Liver (tissue), 9 donors: ENCODE measurements around the gene NFIA. TPM values are rescaled to one million over a fixed set of nuclear protein-coding genes. Genes with fewer than 3 reads are reported as not detected.

ENCODE experiments used
- DNase-seq: peaks from one replicate; pipeline ENCODE4 v3.0.0-alpha.2; 2017; ENCODE audit warnings: low spot score
- H3K27ac ChIP-seq, 2 donors: one replicate each; pipeline ENCODE4 v1.7.0; 2013; ENCODE audit warnings: inconsistent platforms in 2 of 2, low read length in 2 of 2, control low read depth in 1 of 2, low read depth in 1 of 2, mild to moderate bottlenecking in 1 of 2
- H3K27me3 ChIP-seq, 4 donors: one replicate each; pipeline versions ENCODE4 v1.6.1 to v1.7.0; 2013; ENCODE audit warnings: low read length in 3 of 4, inconsistent platforms in 1 of 4, mild to moderate bottlenecking in 1 of 4, moderate library complexity in 1 of 4; ENCODE audit not compliant: control insufficient read depth in 4 of 4, insufficient read depth in 4 of 4
- H3K36me3 ChIP-seq, 4 donors: one replicate each; pipeline versions ENCODE4 v1.6.1 to v1.7.0; 2013; ENCODE audit warnings: low read length in 3 of 4, mild to moderate bottlenecking in 3 of 4, low read depth in 1 of 4, moderate library complexity in 1 of 4; ENCODE audit not compliant: control insufficient read depth in 4 of 4, insufficient read depth in 3 of 4
- H3K4me1 ChIP-seq, 4 donors: one replicate each; pipeline versions ENCODE4 v1.6.1 to v1.7.0; 2013; ENCODE audit warnings: low read length in 3 of 4, mild to moderate bottlenecking in 3 of 4, moderate library complexity in 1 of 4; ENCODE audit not compliant: control insufficient read depth in 4 of 4, insufficient read depth in 4 of 4
- H3K4me3 ChIP-seq, 3 donors: one replicate each; pipeline versions ENCODE4 v1.6.1 to v1.7.0; 2013; ENCODE audit warnings: low read length in 3 of 3, control low read depth in 1 of 3, low read depth in 1 of 3, mild to moderate bottlenecking in 1 of 3
- H3K9ac ChIP-seq, 2 donors: one replicate each; pipeline ENCODE4 v1.7.0; 2013; ENCODE audit warnings: low read length in 2 of 2, mild to moderate bottlenecking in 2 of 2, moderate library complexity in 2 of 2, control low read depth in 1 of 2, low read depth in 1 of 2
- H3K9me3 ChIP-seq, 4 donors: one replicate each; pipeline versions ENCODE4 v1.6.1 to v1.7.0; 2013; ENCODE audit warnings: low read length in 3 of 4; ENCODE audit not compliant: control insufficient read depth in 4 of 4
- ATF3 ChIP-seq: IDR thresholded peaks from 2 replicates; pipeline ENCODE4 v1.6.1; 2016; ENCODE audit warnings: antibody characterized with exemption
- CTCF ChIP-seq: fragments of 150-350 bp; IDR thresholded peaks from 2 replicates; pipeline ENCODE4 v1.5.1; 2017; ENCODE audit warnings: improper control_type of control experiment, low read depth, low read length; ENCODE audit not compliant: missing input control
- EGR1 ChIP-seq, 2 donors: IDR thresholded peaks; 2 replicates each; pipeline ENCODE4 v1.6.1; 2016 to 2018; ENCODE audit warnings: antibody characterized with exemption in 2 of 2, low read depth in 2 of 2
- FOXA1 ChIP-seq: IDR thresholded peaks from 2 replicates; pipeline ENCODE4 v1.6.1; 2016; ENCODE audit warnings: antibody characterized with exemption
- FOXA2 ChIP-seq: IDR thresholded peaks from 2 replicates; pipeline ENCODE4 v1.6.1; 2016; ENCODE audit warnings: antibody characterized with exemption
- GABPA ChIP-seq, 2 donors: IDR thresholded peaks in 1 of 2; conservative IDR thresholded peaks in 1 of 2; 2 replicates each; pipeline ENCODE4 v1.6.1; 2016; ENCODE audit warnings: antibody characterized with exemption in 2 of 2, mild to moderate bottlenecking in 1 of 2, moderate library complexity in 1 of 2
- HNF4A ChIP-seq, 2 donors: conservative IDR thresholded peaks; 2 replicates each; pipeline ENCODE4 v1.6.1; 2016; ENCODE audit warnings: antibody characterized with exemption in 2 of 2, mild to moderate bottlenecking in 2 of 2
- HNF4G ChIP-seq: IDR thresholded peaks from 2 replicates; pipeline ENCODE4 v1.6.1; 2016; ENCODE audit warnings: antibody characterized with exemption
- JUND ChIP-seq, 2 donors: IDR thresholded peaks; 2 replicates each; pipeline ENCODE4 v1.6.1; 2016; ENCODE audit warnings: antibody characterized with exemption in 2 of 2
- MAX ChIP-seq: IDR thresholded peaks from 2 replicates; pipeline ENCODE4 v1.6.1; 2016; ENCODE audit warnings: antibody characterized with exemption
- NR2F2 ChIP-seq: IDR thresholded peaks from 2 replicates; pipeline ENCODE4 v1.6.1; 2016; ENCODE audit warnings: antibody characterized with exemption
- RAD21 ChIP-seq, 2 donors: IDR thresholded peaks; 2 replicates each; pipeline ENCODE4 v1.6.1; 2016; ENCODE audit warnings: antibody characterized with exemption in 2 of 2, mild to moderate bottlenecking in 2 of 2
- RXRA ChIP-seq, 2 donors: IDR thresholded peaks; 2 replicates each; pipeline ENCODE4 v1.6.1; 2017 to 2018; ENCODE audit warnings: antibody characterized with exemption in 2 of 2, mild to moderate bottlenecking in 1 of 2
- SP1 ChIP-seq: IDR thresholded peaks from 2 replicates; pipeline ENCODE4 v1.6.1; 2018; ENCODE audit warnings: antibody characterized with exemption, mild to moderate bottlenecking
- TAF1 ChIP-seq: conservative IDR thresholded peaks from 2 replicates; pipeline ENCODE4 v1.6.1; 2016; ENCODE audit warnings: antibody characterized with exemption, mild to moderate bottlenecking
- YY1 ChIP-seq: IDR thresholded peaks from 2 replicates; pipeline ENCODE4 v1.6.1; 2016; ENCODE audit warnings: antibody characterized with exemption, mild to moderate bottlenecking
- WGBS: extraction: QIAGEN DNeasy Blood & Tissue Kit; methylation state at CpG from one replicate; pipeline ENCODE4 v1.1.7; 2013; 5-methylcytosine and 5-hydroxymethylcytosine counted together
- polyA plus RNA-seq, 2 donors: library from polyadenylated mRNA; stranded (reverse) in 1 of 2; unstranded in 1 of 2; fragments of 200-250 nt in 1 of 2; fragments of >200 nt in 1 of 2; fragmentation: Nextera tagmentation in 1 of 2; extraction: Ambion mirVana in 1 of 2; gene quantifications; one replicate each; pipeline versions ENCODE4 v1.2.1 to v1.2.3, GENCODE V29; 2013 to 2015
- total RNA-seq, 2 donors: library from RNA; depleted of rRNA; stranded (reverse); fragments of >200 nt; gene quantifications; one replicate each; pipeline ENCODE4 v1.2.3, GENCODE V29; 2014
- donor health status: healthy.
- donor health status: healthy.
- donor health status: healthy.
- donor health status: healthy.
- donor health status: healthy.

Gene NFIA
- total and polyA plus RNA-seq, 4 donors = 6.8 to 53.7 (median 22.2) TPM

- H3K9me3 ChIP-seq = no peaks in the 10 kb centered on the region
- H3K36me3 ChIP-seq = peaks cover 2 to 12% (median 5%) of the 10 kb centered on the region in 4 donors
- no peak for DNase-seq
- no peak overlapping the region for H3K9ac ChIP-seq
- TF ChIP-seq EGR1 (IDR thresholded peaks at IDR 0.05; ENCODE audit: low read depth in 2 of 2) (no peak), HNF4G (no peak), MAX (no peak), JUND (IDR thresholded peaks at IDR 0.05) (no peak), SP1 (peak; percentile 36), TAF1 (no peak), FOXA1 (no peak), GABPA (IDR thresholded peaks at IDR 0.05 in 1 of 2, conservative IDR thresholded peaks at IDR 0.05 in 1 of 2) (no peak), ATF3 (no peak), CTCF (no peak), NR2F2 (peak; percentile 88), HNF4A (conservative IDR thresholded peaks at IDR 0.05) (no peak), RXRA (IDR thresholded peaks at IDR 0.05) (peak in 1 of 2 donors; percentile 24), YY1 (no peak)
- no peak overlapping the region for H3K4me3 ChIP-seq
- H3K27me3 ChIP-seq = no peaks in the 10 kb centered on the region
- peak overlapping the region in 1 of 2 donors; percentile 31 for H3K27ac ChIP-seq
- H3K4me1 ChIP-seq = peaks cover 0 to 8% (median 0%) of the 10 kb centered on the region in 4 donors
- 82% methylated on average over 11 of the region's 11 CpGs for WGBS
Measured at GRCh38 chr1:61441723-61442262, 359.4 kb downstream of the NFIA start.

- Histone ChIP-seq H3K9ac (no peak overlapping the region), H3K27ac (peak overlapping the region in 1 of 2 donors; percentile 38), H3K27me3 (no peaks in the 10 kb centered on the region), H3K4me3 (no peak overlapping the region), H3K9me3 (no peaks in the 10 kb centered on the region), H3K4me1 (peaks cover 0 to 8% (median 0%) of the 10 kb centered on the region in 4 donors), H3K36me3 (peaks cover 2 to 12% (median 3%) of the 10 kb centered on the region in 4 donors)
- no peak for DNase-seq
- 90% methylated on average over 2 of the region's 2 CpGs for WGBS
- TF ChIP-seq FOXA2 (no peak), HNF4A (conservative IDR thresholded peaks at IDR 0.05) (no peak), GABPA (IDR thresholded peaks at IDR 0.05 in 1 of 2, conservative IDR thresholded peaks at IDR 0.05 in 1 of 2) (no peak), ATF3 (no peak), EGR1 (IDR thresholded peaks at IDR 0.05; ENCODE audit: low read depth in 2 of 2) (no peak), RXRA (IDR thresholded peaks at IDR 0.05) (no peak), HNF4G (no peak), FOXA1 (no peak), RAD21 (IDR thresholded peaks at IDR 0.05) (no peak), NR2F2 (no peak)
Measured at GRCh38 chr1:61442544-61442943, 360.2 kb downstream of the NFIA start.

- Histone ChIP-seq H3K27me3 (no peaks in the 10 kb centered on the region), H3K36me3 (peaks cover 0 to 7% (median 3%) of the 10 kb centered on the region in 4 donors), H3K9me3 (no peaks in the 10 kb centered on the region), H3K27ac (peak overlapping the region in 1 of 2 donors; percentile 15), H3K9ac (no peak overlapping the region), H3K4me1 (peaks cover 0 to 8% (median 0%) of the 10 kb centered on the region in 4 donors), H3K4me3 (no peak overlapping the region)
- no peak for DNase-seq
- 74% methylated on average over 5 of the region's 5 CpGs for WGBS
- TF ChIP-seq CTCF = no peak
Measured at GRCh38 chr1:61444288-61444687, 361.9 kb downstream of the NFIA start.
